GM21737 (cell line): ENCODE results near the gene LEPROT.
A peak's percentile ranks its signal among the peaks of the same experiment; 100 is the strongest.
"Not testable (repeated sequence)": the region's sequence is repeated elsewhere in the genome, so short reads cannot be mapped to it uniquely, and the experiment has no call there.

Experiments used
- ATAC-seq: cut with Tn5 transposase; IDR thresholded peaks from one replicate; pipeline ENCODE4 v1.9.1; 2021; ENCODE audit warnings: mild to moderate bottlenecking, moderate library complexity; ENCODE audit not compliant: unreplicated experiment

Gene LEPROT

DNA sequence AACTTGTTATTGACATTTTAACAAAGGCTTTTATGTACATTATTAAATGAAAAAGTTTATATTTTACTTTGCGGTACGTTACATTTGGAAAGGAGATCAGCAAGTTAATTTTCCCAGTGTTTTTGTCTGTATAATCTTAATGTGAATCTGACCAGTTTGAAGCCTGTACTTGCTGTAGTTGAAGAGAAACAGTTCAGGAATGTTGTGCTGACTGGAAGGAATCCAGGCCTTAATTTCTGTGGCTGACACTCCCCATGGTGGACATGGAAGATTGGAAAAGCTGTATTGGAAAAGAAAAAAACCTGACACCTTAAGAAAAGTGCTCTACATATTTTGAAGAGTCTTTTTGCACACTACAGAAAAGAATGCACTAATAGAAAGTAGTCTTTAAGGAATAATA is 15.5 kb downstream of the LEPROT start:
- no peak for ATAC-seq

GRCh38 chr1:65437616-65438015 is 17.1 kb downstream of the LEPROT start:
- ATAC-seq, result no peak

GRCh38 chr1:65440322-65440900 is 19.9 kb downstream of the LEPROT start:
- no peak for ATAC-seq

GRCh38 chr1:65440915-65441314 is 20.4 kb downstream of the LEPROT start:
- no peak for ATAC-seq

- no peak for ATAC-seq
Observed at GRCh38 chr1:65441464-65441863, 21.0 kb downstream of the LEPROT start.

GRCh38 chr1:65442442-65442841 is 22.0 kb downstream of the LEPROT start:
- ATAC-seq, result no peak

- no peak for ATAC-seq
Observed at GRCh38 chr1:65443647-65444046, 23.2 kb downstream of the LEPROT start.

DNA sequence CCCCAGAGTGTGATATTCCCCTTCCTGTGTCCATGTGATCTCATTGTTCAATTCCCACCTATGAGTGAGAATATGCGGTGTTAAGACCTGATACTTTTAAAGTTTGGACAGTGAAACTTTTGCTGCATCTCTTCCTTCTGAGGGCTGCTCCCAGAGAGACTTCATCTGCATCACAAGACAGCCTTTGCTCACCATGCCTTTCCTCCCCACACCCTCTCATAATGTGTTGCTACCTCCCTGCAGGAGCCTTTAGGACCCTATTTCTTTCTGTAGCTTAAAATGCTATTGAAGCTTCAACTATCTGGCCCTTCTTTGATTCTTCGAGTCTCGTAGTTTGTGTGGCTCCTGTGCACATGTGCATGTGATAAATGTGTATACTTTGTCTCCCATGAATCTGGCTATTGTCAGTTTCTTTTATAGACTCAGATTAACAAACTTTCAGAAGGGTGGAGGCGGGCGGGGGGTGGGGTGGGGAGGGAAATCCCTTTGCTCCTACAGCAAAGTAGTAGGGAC is 23.7 kb downstream of the LEPROT start:
- ATAC-seq, result no peak

DNA sequence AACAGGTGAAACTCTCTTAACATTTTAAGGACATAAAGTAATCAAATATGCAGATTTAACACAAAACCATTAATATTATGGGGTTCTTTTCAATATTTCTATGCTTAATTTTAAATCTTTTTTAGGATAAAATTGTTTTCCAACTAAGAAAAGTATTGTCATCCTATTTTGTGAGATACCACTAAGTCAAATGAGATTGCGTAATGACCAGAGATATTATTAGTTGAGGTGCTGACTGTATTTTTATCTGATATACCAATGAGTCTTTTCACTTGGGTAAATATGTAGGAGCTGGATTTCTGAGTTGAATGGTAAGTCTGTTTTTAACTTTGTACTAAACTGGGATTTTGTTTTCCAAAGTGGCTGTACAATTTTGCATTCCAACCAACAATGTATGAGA is 25.4 kb downstream of the LEPROT start:
- no peak for ATAC-seq

- ATAC-seq, result no peak
Observed at GRCh38 chr1:65449214-65449823, 28.9 kb downstream of the LEPROT start.

DNA sequence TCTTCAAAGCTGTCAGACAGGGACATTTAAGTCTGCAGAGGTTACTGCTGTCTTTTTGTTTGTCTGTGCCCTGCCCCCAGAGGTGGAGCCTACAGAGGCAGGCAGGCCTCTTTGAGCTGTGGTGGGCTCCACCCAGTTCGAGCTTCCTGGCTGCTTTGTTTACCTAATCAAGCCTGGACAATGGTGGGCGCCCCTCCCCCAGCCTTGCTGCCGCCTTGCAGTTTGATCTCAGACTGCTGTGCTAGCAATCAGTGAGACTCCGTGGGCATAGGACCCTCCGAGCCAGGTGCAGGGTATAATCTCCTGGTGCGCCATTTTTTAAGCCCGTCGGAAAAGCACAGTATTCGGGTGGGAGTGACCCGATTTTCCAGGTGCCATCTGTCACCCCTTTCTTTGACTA is 35.2 kb downstream of the LEPROT start:
- not testable (repeated sequence) for ATAC-seq

DNA sequence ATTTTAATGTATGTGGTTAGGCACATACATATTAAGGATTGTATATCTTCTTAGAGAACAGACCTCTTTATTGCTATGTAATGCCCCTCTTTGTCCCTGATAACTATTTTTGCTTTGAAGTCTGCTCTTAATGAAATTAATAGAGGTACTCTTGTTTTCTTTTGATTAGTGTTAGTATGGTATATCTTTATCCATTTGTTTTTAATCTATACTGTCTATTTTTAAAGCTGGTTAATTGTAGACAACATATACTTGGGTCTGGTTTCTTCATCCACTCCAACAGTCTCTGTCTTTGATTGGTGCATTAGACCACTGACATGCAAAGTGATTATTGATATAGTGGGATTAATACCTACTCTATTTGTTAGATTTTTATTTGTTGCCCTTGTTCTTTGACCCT is 36.0 kb downstream of the LEPROT start:
- no peak for ATAC-seq

GRCh38 chr1:65457868-65458267 is 37.4 kb downstream of the LEPROT start:
- no peak for ATAC-seq

- no peak for ATAC-seq
Observed at GRCh38 chr1:65458730-65459396, 38.4 kb downstream of the LEPROT start.

DNA sequence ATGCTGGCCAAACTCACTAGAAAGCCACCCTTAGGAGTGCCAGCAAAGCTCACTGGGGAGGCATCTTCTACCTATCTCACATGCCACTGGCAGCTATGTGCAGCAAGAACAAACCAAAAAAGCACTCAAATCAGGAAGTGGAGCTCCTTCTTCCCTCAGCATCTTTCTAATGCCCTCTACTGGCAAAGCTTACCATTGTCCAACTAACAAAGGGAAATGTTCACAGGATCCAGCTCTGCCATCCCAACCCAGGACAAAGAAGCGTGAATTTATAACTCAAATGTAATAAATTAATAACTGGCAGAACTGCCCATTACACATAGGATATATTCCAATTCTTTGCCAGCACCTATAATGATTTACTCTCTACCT is 38.9 kb downstream of the LEPROT start:
- peak; percentile 57 for ATAC-seq

DNA sequence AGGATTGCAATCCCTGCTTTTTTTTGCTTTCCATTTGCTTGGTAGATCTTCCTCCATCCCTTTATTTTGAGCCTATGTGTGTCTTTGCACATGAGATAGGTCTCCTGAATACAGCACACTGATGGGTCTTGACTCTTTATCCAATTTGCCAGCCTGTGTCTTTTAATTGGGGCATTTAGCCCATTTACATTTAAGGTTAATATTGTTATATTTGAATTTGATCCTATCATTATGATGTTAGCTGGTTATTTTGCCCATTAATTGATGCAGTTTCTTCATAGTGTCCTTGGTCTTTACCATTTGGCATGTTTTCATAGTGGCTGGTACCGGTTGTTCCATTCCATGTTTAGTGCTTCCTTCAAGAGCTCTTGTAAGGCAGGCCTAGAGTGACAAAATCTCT is 45.4 kb downstream of the LEPROT start:
- ATAC-seq, result not testable (repeated sequence)

- ATAC-seq, result no peak
Observed at GRCh38 chr1:65467536-65467935, 47.1 kb downstream of the LEPROT start.

DNA sequence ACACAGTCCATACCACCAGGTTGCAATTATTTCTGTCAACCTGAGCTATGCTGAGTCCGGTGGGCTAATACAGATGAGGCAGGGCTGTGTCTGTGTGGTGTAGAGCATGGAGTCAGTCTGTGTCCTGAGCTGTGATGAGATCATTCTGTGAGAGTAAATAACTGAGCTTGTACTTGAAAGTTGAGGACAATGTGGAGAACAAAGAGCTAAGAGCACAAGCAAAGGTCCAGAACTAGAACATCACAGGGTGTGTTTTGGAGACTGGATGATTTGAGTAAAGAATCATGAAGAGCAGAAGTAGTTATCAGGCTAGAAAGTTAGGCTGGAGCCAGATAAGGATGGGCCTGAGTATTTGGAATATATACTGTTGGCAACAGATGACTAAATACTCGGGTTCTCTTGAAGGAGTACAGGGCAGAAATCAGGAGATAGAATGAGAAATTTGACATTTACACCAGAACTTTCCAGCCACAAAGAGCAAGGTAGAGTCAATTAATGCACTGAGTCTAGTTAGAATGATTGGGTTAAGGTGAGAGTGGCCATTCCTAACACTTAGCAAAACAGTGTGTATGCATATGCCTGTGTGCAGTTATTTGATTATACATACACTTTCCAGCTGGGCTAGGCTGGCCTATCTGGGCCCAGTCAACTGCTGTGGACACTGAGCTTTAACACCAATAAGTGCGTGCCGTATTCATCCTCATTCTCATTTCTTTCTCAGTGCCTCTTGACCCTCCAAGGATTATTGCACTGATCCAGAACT is 48.8 kb downstream of the LEPROT start:
- no peak for ATAC-seq

DNA sequence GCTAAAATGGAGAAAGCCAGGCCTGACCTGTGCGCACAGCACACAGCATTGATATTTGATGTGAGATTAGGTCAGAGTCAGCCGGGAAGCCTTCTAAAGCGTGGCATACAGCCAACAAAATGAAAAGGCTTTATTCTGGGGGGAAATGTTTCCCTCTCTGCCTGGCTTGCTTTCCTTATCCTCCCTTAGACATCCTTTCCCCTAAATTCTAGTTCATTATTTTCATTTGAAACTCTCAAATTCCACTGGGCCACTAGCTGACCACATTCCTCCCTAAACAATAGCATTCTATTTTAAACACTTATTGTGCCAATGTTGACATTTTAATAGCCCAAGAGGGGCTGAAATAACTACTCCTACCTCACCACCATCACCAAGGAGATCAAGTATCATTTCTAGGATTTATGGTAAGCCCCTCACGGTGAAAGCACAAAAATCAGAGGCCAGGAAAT is 49.4 kb downstream of the LEPROT start:
- no peak for ATAC-seq

GRCh38 chr1:65470766-65471165 is 50.3 kb downstream of the LEPROT start:
- ATAC-seq, result no peak

DNA sequence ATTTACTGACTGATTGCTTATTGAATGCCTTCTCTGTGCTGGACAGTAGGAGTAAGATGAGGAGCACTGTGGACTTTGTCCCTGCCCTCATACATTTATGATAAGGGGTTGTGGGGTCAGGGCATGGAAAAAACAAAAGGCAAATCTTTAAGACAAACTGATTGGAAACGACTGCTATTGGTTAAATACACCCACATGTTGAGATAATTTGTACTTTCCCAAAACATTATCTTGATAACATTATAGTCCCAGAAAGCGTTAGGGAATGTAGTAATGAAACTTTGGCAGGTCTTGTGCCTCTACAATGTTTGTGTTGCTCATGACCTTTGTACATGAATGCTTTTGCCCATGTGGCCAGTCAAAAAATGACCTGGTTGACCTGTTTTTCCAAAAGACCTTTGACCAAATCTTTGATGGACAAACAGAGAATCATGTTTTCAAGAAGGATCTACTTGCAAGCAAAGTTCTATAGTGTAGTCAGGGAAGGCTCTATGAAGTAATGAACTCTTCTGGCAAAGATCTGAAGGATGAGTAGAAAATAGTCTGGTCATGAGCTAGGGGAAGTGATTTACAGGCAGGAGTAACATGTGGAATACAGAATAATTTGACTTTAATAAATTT is 50.9 kb downstream of the LEPROT start:
- ATAC-seq, result no peak
